ENCODE measurements around the gene CACNG5. TPM values are rescaled to one million over a fixed set of nuclear protein-coding genes. Genes with fewer than 3 reads are reported as not detected.

Gene CACNG5
- polyA plus RNA-seq, 1 donor from 2014 or later, result not detected

GRCh38 chr17:66791347-66791746, 43.6 kb upstream of the CACNG5 start:
- Histone ChIP-seq H3K27me3 (ENCODE audit: insufficient read depth, low read depth, low read length) (no peaks in the 10 kb centered on the region), H3F3A (ENCODE audit: insufficient read depth, low read length, poor library complexity, severe bottlenecking) (peaks cover 3% of the 10 kb centered on the region), H3K9ac (ENCODE audit: low read length) (no peak overlapping the region), H3K79me2 (replicated peaks; ENCODE audit: insufficient read depth, low read length) (no peaks in the 10 kb centered on the region), H3K27ac (ENCODE audit: low read length) (no peak overlapping the region), H4K20me1 (ENCODE audit: insufficient read depth) (no peaks in the 10 kb centered on the region), H3K9me3 (ENCODE audit: low read length) (no peaks in the 10 kb centered on the region), H3K9me2 (ENCODE audit: insufficient read depth, low read length) (no peaks in the 10 kb centered on the region), H3K4me3 (ENCODE audit: low read length) (no peak overlapping the region), H2AFZ (ENCODE audit: low read depth, low read length) (no peak overlapping the region), H3K36me3 (ENCODE audit: insufficient read depth, low read length) (no peaks in the 10 kb centered on the region), H3K4me2 (ENCODE audit: low read length) (no peak overlapping the region)
- TF ChIP-seq EP300 (conservative IDR thresholded peaks at IDR 0.05; ENCODE audit: poor library complexity, severe bottlenecking), result no peak
- TF ChIP-seq EZH2 (IDR thresholded peaks at IDR 0.05; ENCODE audit: borderline replicate concordance, insufficient read depth, low read length, poor library complexity, severe bottlenecking), result no peak
- no peak for TF ChIP-seq RAD21 (conservative IDR thresholded peaks at IDR 0.05)
- no peak for TF ChIP-seq REST (IDR thresholded peaks at IDR 0.05; ENCODE audit: borderline replicate concordance)
- no peak for TF ChIP-seq CTCF (IDR thresholded peaks at IDR 0.05; ENCODE audit: poor library complexity, severe bottlenecking)
- no peak for TF ChIP-seq POLR2AphosphoS5 (IDR thresholded peaks at IDR 0.05)

- Histone ChIP-seq H4K20me1 (ENCODE audit: insufficient read depth) (no peaks in the 10 kb centered on the region), H3K9me3 (ENCODE audit: low read length) (no peaks in the 10 kb centered on the region), H3K36me3 (ENCODE audit: insufficient read depth, low read length) (no peaks in the 10 kb centered on the region), H3K4me2 (ENCODE audit: low read length) (no peak overlapping the region), H3F3A (ENCODE audit: insufficient read depth, low read length, poor library complexity, severe bottlenecking) (peaks cover 3% of the 10 kb centered on the region), H3K9me2 (ENCODE audit: insufficient read depth, low read length) (no peaks in the 10 kb centered on the region), H3K27me3 (ENCODE audit: insufficient read depth, low read depth, low read length) (no peaks in the 10 kb centered on the region), H3K9ac (ENCODE audit: low read length) (no peak overlapping the region), H2AFZ (ENCODE audit: low read depth, low read length) (no peak overlapping the region), H3K4me3 (ENCODE audit: low read length) (no peak overlapping the region), H3K79me2 (replicated peaks; ENCODE audit: insufficient read depth, low read length) (no peaks in the 10 kb centered on the region), H3K27ac (ENCODE audit: low read length) (no peak overlapping the region)
- TF ChIP-seq CTCF (IDR thresholded peaks at IDR 0.05; ENCODE audit: poor library complexity, severe bottlenecking), result no peak
- TF ChIP-seq POLR2AphosphoS5 (IDR thresholded peaks at IDR 0.05), result no peak
- no peak for TF ChIP-seq SMC3 (conservative IDR thresholded peaks at IDR 0.05; ENCODE audit: poor library complexity)
- TF ChIP-seq EZH2 (IDR thresholded peaks at IDR 0.05; ENCODE audit: borderline replicate concordance, insufficient read depth, low read length, poor library complexity, severe bottlenecking), result no peak
- TF ChIP-seq EP300 (conservative IDR thresholded peaks at IDR 0.05; ENCODE audit: poor library complexity, severe bottlenecking), result no peak
- TF ChIP-seq MXI1 (conservative IDR thresholded peaks at IDR 0.05; ENCODE audit: poor library complexity, severe bottlenecking), result no peak
- TF ChIP-seq REST (IDR thresholded peaks at IDR 0.05; ENCODE audit: borderline replicate concordance), result no peak
- no peak for TF ChIP-seq TAF1 (IDR thresholded peaks at IDR 0.05; ENCODE audit: low read depth)
- TF ChIP-seq RAD21 (conservative IDR thresholded peaks at IDR 0.05), result no peak
These were observed 41.1 kb upstream of the CACNG5 start for GRCh38 chr17:66793814-66794213.

Measured in neural cell (in vitro differentiated cells).